ENCODE measurements around the gene CD7.

DNA sequence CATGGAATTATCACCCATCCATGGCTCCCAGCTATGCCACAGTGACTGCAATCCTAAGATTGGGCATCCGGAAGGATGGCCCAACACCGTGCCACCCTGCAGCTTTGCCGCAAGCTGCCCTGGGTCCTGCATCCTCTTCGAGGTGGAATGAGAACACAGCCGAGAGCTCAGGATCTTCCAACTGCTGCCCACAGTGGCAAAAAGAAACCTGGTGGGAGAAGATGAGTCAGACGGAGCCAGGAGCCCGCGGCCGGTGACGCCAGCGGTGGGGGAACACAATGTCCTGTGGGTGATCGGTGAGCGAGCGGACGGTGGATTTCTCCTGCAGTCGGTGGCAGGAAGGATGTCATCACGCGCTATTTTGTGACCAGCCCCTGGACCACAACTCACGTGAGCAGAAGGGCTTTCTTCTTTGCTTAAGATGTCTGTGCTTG lies 20.1 kb downstream of the CD7 start:
- TF ChIP-seq, protein P1, sequence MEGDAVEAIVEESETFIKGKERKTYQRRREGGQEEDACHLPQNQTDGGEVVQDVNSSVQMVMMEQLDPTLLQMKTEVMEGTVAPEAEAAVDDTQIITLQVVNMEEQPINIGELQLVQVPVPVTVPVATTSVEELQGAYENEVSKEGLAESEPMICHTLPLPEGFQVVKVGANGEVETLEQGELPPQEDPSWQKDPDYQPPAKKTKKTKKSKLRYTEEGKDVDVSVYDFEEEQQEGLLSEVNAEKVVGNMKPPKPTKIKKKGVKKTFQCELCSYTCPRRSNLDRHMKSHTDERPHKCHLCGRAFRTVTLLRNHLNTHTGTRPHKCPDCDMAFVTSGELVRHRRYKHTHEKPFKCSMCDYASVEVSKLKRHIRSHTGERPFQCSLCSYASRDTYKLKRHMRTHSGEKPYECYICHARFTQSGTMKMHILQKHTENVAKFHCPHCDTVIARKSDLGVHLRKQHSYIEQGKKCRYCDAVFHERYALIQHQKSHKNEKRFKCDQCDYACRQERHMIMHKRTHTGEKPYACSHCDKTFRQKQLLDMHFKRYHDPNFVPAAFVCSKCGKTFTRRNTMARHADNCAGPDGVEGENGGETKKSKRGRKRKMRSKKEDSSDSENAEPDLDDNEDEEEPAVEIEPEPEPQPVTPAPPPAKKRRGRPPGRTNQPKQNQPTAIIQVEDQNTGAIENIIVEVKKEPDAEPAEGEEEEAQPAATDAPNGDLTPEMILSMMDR (conservative IDR thresholded peaks at IDR 0.05), result no peak
- TF ChIP-seq ZFX (IDR thresholded peaks at IDR 0.05), result no peak

All from C4-2B (cell line).